ENCODE measurements around the gene SFSWAP.
"Not testable (repeated sequence)": the region's sequence is repeated elsewhere in the genome, so short reads cannot be mapped to it uniquely, and the experiment has no call there.

SFSWAP gene

DNA sequence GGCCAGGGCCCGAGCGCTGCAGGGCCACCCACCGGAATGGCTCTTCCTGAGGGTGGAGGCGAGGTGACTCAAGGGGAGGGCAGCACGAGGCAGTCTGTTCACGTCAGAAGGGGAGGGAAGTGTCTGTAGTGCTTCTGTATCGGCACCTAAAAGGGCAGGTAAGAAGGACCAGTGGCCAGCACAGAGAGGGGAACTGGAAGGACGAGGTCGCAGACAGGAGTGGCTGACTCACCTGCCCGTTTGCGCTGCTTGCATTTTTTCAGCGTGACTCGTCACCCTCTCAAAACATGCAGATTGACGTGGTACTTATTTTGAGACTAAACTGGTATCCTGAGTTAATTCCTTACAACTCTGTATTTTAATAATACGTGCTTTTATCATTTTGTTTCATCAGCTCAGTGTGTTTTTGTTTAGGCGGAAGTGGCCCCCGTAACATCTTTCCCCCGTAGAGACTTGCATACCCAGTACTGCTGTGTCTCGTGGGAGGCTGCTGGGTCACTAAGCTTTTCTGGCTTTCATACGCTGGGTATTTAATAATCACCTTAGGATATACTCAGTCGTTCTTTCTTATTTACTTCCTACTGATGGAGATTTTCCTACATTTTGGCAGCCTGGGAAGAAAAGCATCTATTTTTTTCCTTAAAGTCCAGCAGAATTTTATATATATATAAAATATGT lies 26.4 kb downstream of the SFSWAP start:
- no peak for DNase-seq

DNA sequence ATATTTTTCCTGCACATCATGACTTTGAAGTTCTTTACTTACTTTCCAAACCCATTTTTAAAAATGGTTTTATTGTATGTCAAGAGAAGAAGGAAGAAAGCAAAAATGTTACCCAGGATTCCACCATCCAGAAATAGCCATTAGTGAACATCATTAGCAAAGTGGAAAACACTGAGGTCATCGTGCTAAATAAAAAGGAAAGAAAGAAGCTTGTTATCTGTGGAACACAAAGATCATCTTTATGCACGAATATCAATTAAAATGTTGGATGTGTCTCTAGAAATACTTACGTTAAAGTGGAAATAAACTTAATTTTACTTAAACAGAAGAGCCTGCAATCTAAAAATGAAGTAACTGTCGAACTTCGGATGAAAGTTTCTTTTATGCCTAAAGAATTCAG lies 27.3 kb downstream of the SFSWAP start:
- DNase-seq: no peak

- no peak for DNase-seq
Measured at GRCh38 chr12:131740626-131741025, 29.7 kb downstream of the SFSWAP start.

DNA sequence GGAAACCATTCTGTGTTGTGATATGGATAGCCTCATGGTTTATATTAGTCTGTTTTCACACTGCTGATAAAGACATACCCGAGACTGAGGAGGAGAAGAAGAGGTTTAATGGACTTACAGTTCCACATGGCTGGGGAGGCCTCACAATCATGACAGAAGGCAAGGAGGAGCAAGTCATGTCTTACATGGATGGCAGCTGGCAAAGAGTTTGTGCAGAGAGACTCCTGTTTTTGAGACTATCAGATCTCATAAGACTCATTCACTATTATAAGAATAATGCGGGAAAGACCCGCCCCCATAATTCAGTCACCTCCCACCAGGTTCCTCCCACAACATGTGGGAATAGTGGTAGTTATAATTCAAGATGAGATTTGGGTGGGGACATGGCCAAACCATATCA lies 31.9 kb downstream of the SFSWAP start:
- not testable (repeated sequence) for DNase-seq

- not testable (repeated sequence) for DNase-seq
Measured at GRCh38 chr12:131743410-131743809, 32.5 kb downstream of the SFSWAP start.

DNA sequence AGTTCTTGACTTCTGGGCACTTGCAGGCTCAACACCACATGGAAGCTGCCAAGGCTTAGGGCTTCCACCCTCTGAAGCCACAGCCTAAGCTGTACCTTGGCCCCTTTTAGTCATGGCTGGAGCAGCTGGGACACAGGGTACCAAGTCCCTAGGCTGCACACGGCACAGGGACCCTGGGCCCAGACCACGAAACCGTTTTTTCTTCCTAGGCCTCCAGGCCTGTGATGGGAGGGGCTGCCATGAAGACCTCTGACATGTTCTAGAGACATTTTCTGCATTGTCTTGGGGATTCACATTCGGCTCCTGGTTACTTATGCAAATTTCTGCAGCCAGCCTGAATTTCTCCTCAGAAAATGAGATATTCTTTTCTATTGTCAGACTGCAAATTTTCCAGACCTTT lies 33.0 kb downstream of the SFSWAP start:
- not testable (repeated sequence) for DNase-seq

DNA sequence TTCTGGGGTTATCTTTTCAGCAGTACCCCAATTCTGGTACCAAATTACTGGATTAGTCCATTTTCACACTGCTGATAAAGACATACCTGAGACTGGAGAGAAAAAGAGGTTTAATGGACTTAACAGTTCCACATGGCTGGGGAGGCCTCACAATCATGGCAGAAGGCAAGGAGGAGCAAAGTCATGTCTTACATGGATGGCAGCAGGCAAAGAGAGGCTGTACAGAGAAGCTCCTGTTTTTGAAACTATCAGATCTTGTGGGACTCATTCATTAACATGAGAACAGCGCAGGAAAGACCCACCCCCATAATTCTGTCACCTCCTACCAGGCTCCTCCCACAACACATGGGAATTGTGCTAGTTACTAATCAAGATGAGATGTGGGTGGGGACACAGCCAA lies 33.8 kb downstream of the SFSWAP start:
- not testable (repeated sequence) for DNase-seq

- DNase-seq: no peak
Measured at GRCh38 chr12:131745706-131746105, 34.8 kb downstream of the SFSWAP start.

DNA sequence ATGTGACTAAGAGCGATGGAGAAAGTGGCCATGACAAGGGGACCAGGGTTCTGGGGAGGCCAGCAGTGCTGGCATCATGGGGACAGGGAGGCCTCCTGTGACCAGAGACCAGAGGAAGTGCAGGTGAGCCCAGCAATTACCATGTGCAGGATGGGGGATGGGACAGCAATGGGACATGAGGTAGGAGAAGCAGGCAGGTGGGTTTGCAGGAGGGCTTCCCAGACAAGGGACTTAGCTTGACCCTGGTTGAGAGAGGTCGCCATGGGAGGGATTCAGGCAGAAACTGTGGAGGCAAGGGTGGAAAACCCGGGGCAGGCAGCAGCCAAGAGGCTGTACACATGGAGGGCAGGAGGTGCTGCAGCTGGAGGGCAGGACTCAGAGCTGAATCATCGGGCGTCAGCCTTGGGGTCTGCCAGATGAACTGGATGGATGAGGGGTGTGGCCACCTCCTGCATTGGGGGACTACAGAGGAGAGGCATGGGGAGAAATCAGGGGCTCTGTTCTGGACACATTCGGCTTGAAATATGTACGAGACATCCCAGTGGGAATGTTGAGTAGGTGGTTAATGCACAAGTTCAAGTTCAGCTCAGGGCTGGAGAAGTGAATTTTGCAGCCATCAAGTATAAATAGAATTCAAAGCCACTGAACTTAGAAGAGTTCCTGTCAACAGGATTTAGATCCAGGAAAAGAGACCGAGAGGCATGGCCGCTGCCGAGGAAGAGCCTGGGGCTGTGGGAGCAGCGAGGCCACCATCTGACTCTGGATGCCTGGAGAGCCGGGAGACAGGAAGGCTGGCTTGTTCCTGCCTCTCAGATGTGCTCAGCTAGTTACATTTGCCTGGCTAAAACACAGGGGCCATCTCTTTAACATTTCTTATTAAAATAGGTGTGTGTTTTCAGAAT lies 36.6 kb downstream of the SFSWAP start:
- DNase-seq: no peak

- DNase-seq: no peak
Measured at GRCh38 chr12:131749618-131750315, 38.9 kb downstream of the SFSWAP start.

DNA sequence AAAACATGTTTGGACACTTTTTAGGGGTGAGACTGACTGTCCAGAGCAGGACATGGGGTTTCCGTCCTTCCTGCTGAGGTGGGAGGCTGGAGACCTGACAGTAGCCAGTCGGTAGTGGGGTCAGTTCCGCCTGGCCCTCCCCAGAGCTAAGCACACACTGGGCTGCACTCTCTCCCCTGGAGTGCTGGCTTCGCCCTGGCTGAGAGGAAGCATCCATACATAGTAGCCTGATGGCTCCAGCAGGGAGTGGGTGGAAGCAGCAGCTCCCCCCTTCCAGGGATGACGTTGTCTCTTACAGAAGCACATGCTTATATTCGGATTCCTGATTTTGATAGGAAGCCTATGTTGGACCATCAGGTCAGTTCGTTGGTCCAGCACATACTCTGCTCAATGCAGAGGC lies 40.4 kb downstream of the SFSWAP start:
- DNase-seq: no peak

DNA sequence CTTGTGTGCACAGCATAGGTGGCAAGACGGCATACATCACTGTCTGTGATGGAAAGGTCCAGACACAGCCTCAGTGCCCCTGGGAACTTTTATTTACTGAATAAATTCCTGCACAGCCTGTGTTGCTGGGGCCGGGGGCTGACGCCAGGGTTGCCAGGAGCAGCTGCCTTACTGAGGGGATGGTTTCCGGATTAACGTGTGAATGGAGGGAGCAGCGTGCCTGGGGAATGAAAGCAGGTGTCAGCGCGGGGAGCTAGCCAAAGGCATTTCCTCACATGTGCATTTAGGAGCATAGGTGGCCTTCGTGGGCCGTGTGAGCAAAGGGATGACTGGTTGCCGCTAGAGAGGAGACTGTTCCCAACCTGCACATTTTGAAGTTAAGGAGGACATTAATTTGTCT lies 41.6 kb downstream of the SFSWAP start:
- DNase-seq: no peak

- DNase-seq: no peak
Measured at GRCh38 chr12:131753005-131753404, 42.1 kb downstream of the SFSWAP start.

GRCh38 chr12:131753757-131754156 lies 42.9 kb downstream of the SFSWAP start:
- DNase-seq: no peak

GRCh38 chr12:131754184-131754583 lies 43.3 kb downstream of the SFSWAP start:
- no peak for DNase-seq

DNA sequence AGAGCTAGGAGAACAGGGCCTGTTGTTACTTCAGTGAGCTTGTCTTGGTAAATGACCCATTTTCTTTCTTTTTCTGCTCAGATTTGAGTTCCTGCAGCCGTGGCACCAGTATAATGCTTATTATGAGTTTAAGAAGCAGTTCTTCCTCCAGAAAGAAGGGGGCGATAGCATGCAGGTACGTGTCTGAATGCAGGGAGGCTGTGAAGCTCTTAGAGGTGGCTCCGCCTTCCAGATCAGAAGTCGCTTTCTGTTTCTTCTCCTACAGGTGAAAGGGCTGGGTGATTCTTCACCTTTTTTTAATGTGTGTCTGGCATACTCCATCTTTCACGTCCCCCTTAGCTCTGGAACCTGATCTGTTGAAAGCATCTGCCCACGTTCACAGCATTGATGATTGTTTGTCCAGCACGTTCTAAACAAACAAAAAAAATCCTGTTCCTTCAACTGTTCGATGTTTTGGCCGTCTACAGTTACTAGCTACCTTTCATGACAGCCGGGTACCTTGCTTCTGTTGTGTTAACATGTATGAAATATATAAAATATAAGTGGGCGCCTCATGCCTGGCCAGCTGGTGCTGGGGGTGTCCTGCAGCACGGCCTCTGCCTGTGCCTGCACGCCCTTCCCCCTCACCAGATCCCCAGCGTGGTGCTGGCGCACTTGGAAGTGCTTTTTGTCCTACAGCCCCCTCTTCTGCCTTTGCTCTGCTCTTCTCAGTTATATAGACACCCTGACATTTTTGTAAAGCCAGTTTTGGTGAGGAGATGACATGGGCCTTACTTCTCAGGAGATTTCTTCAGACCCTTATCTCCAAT lies 44.6 kb downstream of the SFSWAP start:
- peak; percentile 12 for DNase-seq

DNA sequence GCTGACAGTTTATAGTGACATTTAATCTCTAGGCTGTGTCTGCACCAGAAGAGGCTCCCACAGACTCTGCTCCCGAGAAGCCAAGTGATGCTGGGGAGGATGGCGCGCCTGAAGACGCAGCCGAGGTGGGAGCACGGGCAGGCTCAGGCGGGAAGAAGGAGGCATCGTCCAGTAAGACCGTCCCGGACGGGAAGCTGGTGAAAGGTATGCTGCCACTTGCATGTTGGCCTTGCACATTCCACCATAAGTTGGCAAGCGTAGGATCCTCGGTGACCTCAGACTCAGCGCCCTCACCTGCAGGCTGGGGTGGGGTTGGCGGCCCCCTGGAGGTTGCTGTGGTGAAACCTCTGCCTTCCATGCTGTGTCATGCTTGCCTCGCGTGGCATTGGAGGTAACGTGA lies 45.6 kb downstream of the SFSWAP start:
- no peak for DNase-seq

GRCh38 chr12:131757111-131757510 lies 46.2 kb downstream of the SFSWAP start:
- no peak for DNase-seq

- no peak for DNase-seq
Measured at GRCh38 chr12:131758016-131758739, 47.3 kb downstream of the SFSWAP start.

- no peak for DNase-seq
Measured at GRCh38 chr12:131759176-131759575, 48.3 kb downstream of the SFSWAP start.

DNA sequence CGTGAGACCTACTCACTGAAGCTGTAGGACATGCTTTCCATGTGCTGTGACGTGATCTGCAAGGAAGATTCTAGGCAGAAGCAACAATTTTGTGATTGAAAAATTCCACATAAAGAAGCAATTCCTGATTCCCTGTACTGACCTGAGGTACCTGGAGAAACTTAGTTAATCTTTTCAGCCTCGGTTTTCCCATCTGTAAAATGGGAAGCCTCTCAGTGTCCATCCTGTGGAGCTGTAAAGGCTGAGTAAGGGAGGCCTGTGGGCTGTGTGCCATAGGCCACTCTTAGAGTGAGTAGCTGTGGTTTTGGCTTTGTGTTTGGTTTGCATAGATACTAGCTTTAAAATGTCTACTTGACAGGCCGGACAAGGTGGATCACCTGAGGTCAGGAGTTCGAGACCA lies 50.7 kb downstream of the SFSWAP start:
- DNase-seq: no peak

- DNase-seq: no peak
Measured at GRCh38 chr12:131764738-131765137, 53.8 kb downstream of the SFSWAP start.
